ENCODE measurements around the gene AGER. TPM values are rescaled to one million over a fixed set of nuclear protein-coding genes. Genes with fewer than 3 reads are reported as not detected.

AGER gene
- total and polyA plus RNA-seq, 7 experiments from 2014 or later: 0.47 to 92.2 (median 38.0) TPM; not detected in 1

GRCh38 chr6:32202186-32202585 lies 18.1 kb upstream of the AGER start:
- H3K4me3 Mint-ChIP-seq: no peak overlapping the region
- Histone ChIP-seq H3K27me3 (ENCODE audit: control insufficient read depth in 2 of 2, insufficient read depth in 2 of 2, low read length in 2 of 2) (no peaks in the 10 kb centered on the region), H3K9me3 (ENCODE audit: control insufficient read depth in 2 of 3, low read length in 3 of 3) (no peaks in the 10 kb centered on the region), H3K4me1 (ENCODE audit: control insufficient read depth in 2 of 2, insufficient read depth in 2 of 2, low read length in 2 of 2) (no peaks in the 10 kb centered on the region), H3K4me3 (ENCODE audit: low read length) (no peak overlapping the region), H3K27ac (ENCODE audit: low read depth, low read length) (no peak overlapping the region), H3K36me3 (ENCODE audit: control insufficient read depth in 2 of 3, insufficient read depth in 3 of 3, low read length in 3 of 3) (no peaks in the 10 kb centered on the region)
- ATAC-seq (no peak), DNase-seq (no peak)
- H3K27ac Mint-ChIP-seq: no peak overlapping the region
- H3K27me3 Mint-ChIP-seq: peaks cover 0 to 17% (median 0%) of the 10 kb centered on the region in 5 donors
- H3K36me3 Mint-ChIP-seq: no peaks in the 10 kb centered on the region
- CTCF ChIA-PET: no interaction called here
- POLR2A ChIA-PET: no interaction called here
- peaks cover 0 to 1% (median 0%) of the 10 kb centered on the region in 11 donors for H3K9me3 Mint-ChIP-seq
- H3K4me1 Mint-ChIP-seq: peaks cover 0 to 5% (median under 1%) of the 10 kb centered on the region in 7 donors
- intact Hi-C loops (cut with micrococcal nuclease): no loop called here

- Histone ChIP-seq H3K27ac (ENCODE audit: low read depth, low read length) (no peak overlapping the region), H3K4me1 (ENCODE audit: control insufficient read depth in 2 of 2, insufficient read depth in 2 of 2, low read length in 2 of 2) (no peaks in the 10 kb centered on the region), H3K4me3 (ENCODE audit: low read length) (no peak overlapping the region), H3K36me3 (ENCODE audit: control insufficient read depth in 2 of 3, insufficient read depth in 3 of 3, low read length in 3 of 3) (no peaks in the 10 kb centered on the region), H3K27me3 (ENCODE audit: control insufficient read depth in 2 of 2, insufficient read depth in 2 of 2, low read length in 2 of 2) (no peaks in the 10 kb centered on the region), H3K9me3 (ENCODE audit: control insufficient read depth in 2 of 3, low read length in 3 of 3) (no peaks in the 10 kb centered on the region)
- intact Hi-C loops (cut with micrococcal nuclease): no loop called here
- ChIA-PET CTCF (interaction anchor here (0.6 kb wide), 1 partner anchor 60 kb away, joined by 4 read pairs; no protein-coding TSS in a partner anchor), POLR2A (no interaction called here)
- H3K4me3 Mint-ChIP-seq: no peak overlapping the region
- DNase-seq: no peak
- no peaks in the 10 kb centered on the region for H3K36me3 Mint-ChIP-seq
- no peak overlapping the region for H3K27ac Mint-ChIP-seq
- peaks cover 5 to 10% (median 7%) of the 10 kb centered on the region in 7 donors for H3K4me1 Mint-ChIP-seq
- H3K9me3 Mint-ChIP-seq: peaks cover 0 to 1% (median 0%) of the 10 kb centered on the region in 11 donors
- ATAC-seq: no peak
- peaks cover 0 to 14% (median 0%) of the 10 kb centered on the region in 5 donors for H3K27me3 Mint-ChIP-seq
These were observed 16.8 kb upstream of the AGER start for GRCh38 chr6:32200711-32201475.

- H3K4me3 ChIP-seq (ENCODE audit: low read length): no peak overlapping the region
- Mint-ChIP-seq H3K36me3 (no peaks in the 10 kb centered on the region), H3K4me3 (peak overlapping the region in 1 of 10 donors; percentile 7), H3K27me3 (peaks cover 0 to 3% (median 0%) of the 10 kb centered on the region in 5 donors), H3K27ac (peak overlapping the region in 3 of 9 donors; percentile 31 to 97 (median 69)), H3K9me3 (no peaks in the 10 kb centered on the region), H3K4me1 (peaks cover 15 to 27% (median 24%) of the 10 kb centered on the region in 7 donors)
- no peak overlapping the region for H3K27ac ChIP-seq (ENCODE audit: low read depth, low read length)
- ATAC-seq (no peak), DNase-seq (no peak)
- no peaks in the 10 kb centered on the region for H3K36me3 ChIP-seq (ENCODE audit: control insufficient read depth in 2 of 3, insufficient read depth in 3 of 3, low read length in 3 of 3)
- CTCF ChIA-PET: no interaction called here
- POLR2A ChIA-PET: interaction anchor here (0.7 kb wide), 1 partner anchor 679 kb away, joined by 5 read pairs; no protein-coding TSS in a partner anchor
- intact Hi-C loops (cut with micrococcal nuclease): loop anchor here (5.0 to 10.0 kb wide), 7 partner anchors 374 to 1582 kb away; partner anchors contain the start of genes B3GALT4 (in 1 of the 2), CLIC1 (in 1 of the 2), CUTA (in 1 of the 2) and HSD17B8 (in 1 of the 2)
- H3K9me3 ChIP-seq (ENCODE audit: control insufficient read depth in 2 of 3, low read length in 3 of 3): no peaks in the 10 kb centered on the region
- no peaks in the 10 kb centered on the region for H3K27me3 ChIP-seq (ENCODE audit: control insufficient read depth in 2 of 2, insufficient read depth in 2 of 2, low read length in 2 of 2)
- peaks cover 14 to 16% of the 10 kb centered on the region in 2 donors for H3K4me1 ChIP-seq (ENCODE audit: control insufficient read depth in 2 of 2, insufficient read depth in 2 of 2, low read length in 2 of 2)
These were observed 14.8 kb upstream of the AGER start for GRCh38 chr6:32198866-32199265.

GRCh38 chr6:32198345-32198696 lies 14.3 kb upstream of the AGER start:
- no peak for DNase-seq
- H3K4me3 Mint-ChIP-seq: peak overlapping the region in 4 of 10 donors; percentile 8 to 41 (median 26)
- peaks cover 20 to 32% (median 29%) of the 10 kb centered on the region in 7 donors for H3K4me1 Mint-ChIP-seq
- H3K27ac Mint-ChIP-seq: peak overlapping the region in 6 of 9 donors; percentile 31 to 97 (median 58)
- Histone ChIP-seq H3K9me3 (ENCODE audit: control insufficient read depth in 2 of 3, low read length in 3 of 3) (no peaks in the 10 kb centered on the region), H3K27me3 (ENCODE audit: control insufficient read depth in 2 of 2, insufficient read depth in 2 of 2, low read length in 2 of 2) (no peaks in the 10 kb centered on the region), H3K4me1 (ENCODE audit: control insufficient read depth in 2 of 2, insufficient read depth in 2 of 2, low read length in 2 of 2) (peaks cover 19 to 21% of the 10 kb centered on the region in 2 donors), H3K36me3 (ENCODE audit: control insufficient read depth in 2 of 3, insufficient read depth in 3 of 3, low read length in 3 of 3) (no peaks in the 10 kb centered on the region), H3K27ac (ENCODE audit: low read depth, low read length) (no peak overlapping the region), H3K4me3 (ENCODE audit: low read length) (no peak overlapping the region)
- intact Hi-C loops (cut with micrococcal nuclease): loop anchor here (5.0 to 10.0 kb wide), 7 partner anchors 374 to 1581 kb away; partner anchors contain the start of genes B3GALT4 (in 1 of the 2), CLIC1 (in 1 of the 2), CUTA (in 1 of the 2) and HSD17B8 (in 1 of the 2)
- ATAC-seq: no peak
- ChIA-PET POLR2A (interaction anchor here (0.7 to 1.1 kb wide), 4 partner anchors 9 to 680 kb away, joined by 3 to 5 read pairs (median 4); no protein-coding TSS in a partner anchor), CTCF (interaction anchor here (1.5 kb wide), 1 partner anchor 71 kb away, joined by 3 read pairs; the partner anchor contains the start of gene ATF6B)
- H3K9me3 Mint-ChIP-seq: no peaks in the 10 kb centered on the region
- no peaks in the 10 kb centered on the region for H3K36me3 Mint-ChIP-seq
- peaks cover 0 to under 1% (median 0%) of the 10 kb centered on the region in 5 donors for H3K27me3 Mint-ChIP-seq

- intact Hi-C loops (cut with micrococcal nuclease): loop anchor here (5.0 to 10.0 kb wide), 7 partner anchors 372 to 1580 kb away; partner anchors contain the start of genes B3GALT4 (in 1 of the 2), CLIC1 (in 1 of the 2), CUTA (in 1 of the 2) and HSD17B8 (in 1 of the 2)
- Histone ChIP-seq H3K27me3 (ENCODE audit: control insufficient read depth in 2 of 2, insufficient read depth in 2 of 2, low read length in 2 of 2) (no peaks in the 10 kb centered on the region), H3K9me3 (ENCODE audit: control insufficient read depth in 2 of 3, low read length in 3 of 3) (no peaks in the 10 kb centered on the region), H3K36me3 (ENCODE audit: control insufficient read depth in 2 of 3, insufficient read depth in 3 of 3, low read length in 3 of 3) (peaks cover 0 to 8% (median 0%) of the 10 kb centered on the region in 3 experiments), H3K4me1 (ENCODE audit: control insufficient read depth in 2 of 2, insufficient read depth in 2 of 2, low read length in 2 of 2) (peaks cover 20 to 29% of the 10 kb centered on the region in 2 donors), H3K27ac (ENCODE audit: low read depth, low read length) (peak overlapping the region; percentile 97), H3K4me3 (ENCODE audit: low read length) (peak overlapping the region; percentile 98)
- CTCF ChIA-PET: interaction anchor here (0.7 to 1.5 kb wide), 3 partner anchors 69 to 916 kb away, joined by 3 to 4 read pairs (median 3); partner anchors contain the start of gene ATF6B
- DNase-seq: peak in 1 of 9 donors; percentile 17
- H3K4me3 Mint-ChIP-seq: peak overlapping the region; percentile 92 to 99 (median 97)
- peaks cover 22 to 33% (median 31%) of the 10 kb centered on the region in 7 donors for H3K4me1 Mint-ChIP-seq
- peak overlapping the region; percentile 86 to 99 (median 97) for H3K27ac Mint-ChIP-seq
- POLR2A ChIA-PET: interaction anchor here (0.6 to 7.8 kb wide), 7 partner anchors 8 to 1201 kb away, joined by 3 to 79 read pairs (median 6); partner anchors contain the start of genes ATF6B and FKBPL
- no peaks in the 10 kb centered on the region for H3K9me3 Mint-ChIP-seq
- no peaks in the 10 kb centered on the region for H3K27me3 Mint-ChIP-seq
- no peak for ATAC-seq
- H3K36me3 Mint-ChIP-seq: peaks cover 0 to 7% (median 0%) of the 10 kb centered on the region in 5 donors
These were observed 12.9 kb upstream of the AGER start for GRCh38 chr6:32196682-32197616.
